H1 (cell line): ENCODE measurements around the gene FARS2. TPM values are rescaled to one million over a fixed set of nuclear protein-coding genes. Genes with fewer than 3 reads are reported as not detected.

ENCODE experiments used
- CREB1 ChIP-seq: IDR thresholded peaks from 2 replicates; pipeline ENCODE4 v1.6.1; 2012; ENCODE audit warnings: inconsistent platforms
- CTBP2 ChIP-seq: IDR thresholded peaks from 2 replicates; pipeline ENCODE4 v1.7.0; 2011; ENCODE audit warnings: borderline replicate concordance, mild to moderate bottlenecking, moderate library complexity, mixed read lengths, low read length; ENCODE audit not compliant: insufficient read depth, insufficient read length
- polyA plus RNA-seq, 7 experiments: library from polyadenylated mRNA; depleted of rRNA in 3 of 7; stranded (reverse) in 5 of 7; unstranded in 2 of 7; fragments of >200 nt in 5 of 7; fragments of 200-250 nt in 2 of 7; gene quantifications; 1 replicate in 5 of 7; 2 replicates in 1 of 7; 4 replicates in 1 of 7; pipeline versions ENCODE4 v1.2.1 to v1.2.3, GENCODE V29; 2011 to 2013; ENCODE audit warnings: missing spikeins in 2 of 7, mixed read lengths in 2 of 7
- total RNA-seq: library from RNA; stranded (reverse); fragmentation: NEBNext Ultra II Directional; extraction: Animal tissue kit (Norgen Biotek cat#: 25700); gene quantifications from 2 replicates; pipeline ENCODE4 v1.2.1, GENCODE V29; 2021

The FARS2 gene
- total and polyA plus RNA-seq, 2 of the 8 experiments (the other 6 are each of a cell fraction or from before 2014, with no cell fraction given), result 11.7 to 14.4 TPM

GRCh38 chr6:5679691-5680090, 418.4 kb downstream of the FARS2 start (continued):
- TF ChIP-seq CTBP2 (no peak), CREB1 (no peak)
- TF ChIP-seq, all 59 proteins: peak for 0
